Mucosa of stomach (tissue), 1 donor: Measurements from ENCODE around the gene MARK2.

ENCODE experiments used
- H3K27me3 ChIP-seq: one replicate; pipeline ENCODE4 v1.7.0; 2013; ENCODE audit warnings: mild to moderate bottlenecking, low read length; ENCODE audit not compliant: control insufficient read depth, insufficient read depth
- H3K36me3 ChIP-seq: one replicate; pipeline ENCODE4 v1.7.0; 2013; ENCODE audit warnings: low read length; ENCODE audit not compliant: control insufficient read depth, insufficient read depth
- H3K4me1 ChIP-seq: one replicate; pipeline ENCODE4 v1.7.0; 2013; ENCODE audit warnings: mild to moderate bottlenecking, low read length; ENCODE audit not compliant: control insufficient read depth, insufficient read depth
- H3K4me3 ChIP-seq: one replicate; pipeline ENCODE4 v1.7.0; 2013; ENCODE audit warnings: low read length
- H3K9ac ChIP-seq: one replicate; pipeline ENCODE4 v1.7.0; 2013; ENCODE audit warnings: mild to moderate bottlenecking, low read length, moderate library complexity
- H3K9me3 ChIP-seq: one replicate; pipeline ENCODE4 v1.7.0; 2013; ENCODE audit warnings: mild to moderate bottlenecking, low read length, moderate library complexity; ENCODE audit not compliant: control insufficient read depth
- donor health status: Pancreatic carcinoma.

MARK2 gene

GRCh38 chr11:63893355-63893754 is 54.4 kb downstream of the MARK2 start:
- Histone ChIP-seq H3K9ac (no peak overlapping the region), H3K9me3 (no peaks in the 10 kb centered on the region), H3K4me3 (no peak overlapping the region), H3K4me1 (peaks cover 39% of the 10 kb centered on the region), H3K36me3 (peaks cover 15% of the 10 kb centered on the region), H3K27me3 (no peaks in the 10 kb centered on the region)

DNA sequence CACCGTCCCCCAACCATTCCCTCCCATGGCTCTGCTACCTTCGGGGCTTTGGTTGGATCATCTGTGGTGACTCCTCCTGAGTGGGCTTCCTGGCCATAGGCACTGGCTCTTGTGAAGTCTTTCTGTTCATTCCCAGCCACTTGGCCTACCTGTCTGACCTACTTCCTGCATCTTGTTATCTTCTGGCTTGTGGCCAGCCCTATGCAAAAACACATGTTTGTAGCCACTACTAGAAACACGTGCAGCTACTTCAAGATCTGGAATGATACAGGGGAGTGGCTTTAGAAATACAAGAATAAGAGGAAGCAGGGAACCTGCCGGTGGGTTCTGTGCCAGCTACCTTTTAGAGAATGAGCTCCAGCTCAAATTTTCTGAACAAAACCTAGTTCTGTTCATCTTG is 57.2 kb downstream of the MARK2 start:
- H3K9me3 ChIP-seq, result no peaks in the 10 kb centered on the region
- no peak overlapping the region for H3K9ac ChIP-seq
- no peak overlapping the region for H3K4me3 ChIP-seq
- H3K27me3 ChIP-seq, result no peaks in the 10 kb centered on the region
- H3K36me3 ChIP-seq, result peaks cover 20% of the 10 kb centered on the region
- H3K4me1 ChIP-seq, result peaks cover 14% of the 10 kb centered on the region

DNA sequence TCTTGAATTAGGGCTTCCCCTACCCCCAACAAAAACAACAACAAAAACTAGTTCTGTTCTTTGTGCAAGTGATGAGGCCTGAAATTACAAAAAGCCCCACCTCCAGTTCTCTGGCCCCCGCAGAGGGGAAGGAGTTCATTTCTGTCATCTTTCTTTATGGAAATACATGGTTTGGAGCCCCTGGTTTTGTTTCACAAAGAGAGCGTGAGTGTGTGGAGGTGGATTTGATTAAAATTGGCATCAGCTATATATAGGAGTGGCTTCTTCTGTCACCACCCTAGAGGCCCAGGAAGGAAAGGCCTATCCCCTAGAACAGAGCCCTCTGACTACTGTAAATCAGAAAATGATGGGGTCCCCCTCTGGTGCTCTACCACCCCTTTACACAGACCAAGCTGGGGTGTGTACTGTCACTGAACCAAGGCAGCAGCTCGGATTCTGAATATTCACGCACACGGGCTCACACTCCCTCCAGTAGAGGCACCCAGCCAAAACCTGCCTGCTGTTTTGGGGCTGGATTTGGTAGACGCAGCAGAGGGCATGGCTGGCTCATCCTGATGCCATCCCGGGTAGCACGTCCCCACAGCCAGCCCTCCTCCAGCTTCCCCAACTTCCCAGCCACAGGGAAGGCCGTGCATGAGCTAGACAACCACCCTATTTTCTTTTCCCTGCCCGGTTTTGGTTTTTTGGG is 58.7 kb downstream of the MARK2 start:
- Histone ChIP-seq H3K36me3 (peaks cover 26% of the 10 kb centered on the region), H3K9me3 (no peaks in the 10 kb centered on the region), H3K9ac (no peak overlapping the region), H3K4me1 (peaks cover 5% of the 10 kb centered on the region), H3K4me3 (no peak overlapping the region), H3K27me3 (no peaks in the 10 kb centered on the region)

DNA sequence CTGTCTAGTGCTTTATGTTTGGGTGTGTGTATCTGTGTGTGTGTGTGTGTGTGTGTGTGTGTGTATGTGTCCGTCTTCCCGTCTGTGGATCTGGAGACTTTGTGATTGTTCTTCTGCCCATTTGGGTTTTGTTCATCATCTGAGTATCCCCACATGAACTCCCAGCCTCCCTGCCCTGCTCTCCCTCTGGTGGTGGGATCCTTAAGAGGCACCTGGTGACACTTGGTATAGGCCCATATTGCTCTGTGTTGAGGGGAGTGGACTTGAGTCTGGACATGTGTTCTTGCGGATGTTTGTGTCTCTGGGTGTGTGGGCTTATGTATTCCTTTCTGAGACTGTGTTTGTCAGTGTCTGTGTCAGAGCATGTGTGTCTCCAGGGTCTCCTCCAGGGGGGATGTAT is 62.8 kb downstream of the MARK2 start:
- Histone ChIP-seq H3K4me1 (no peaks in the 10 kb centered on the region), H3K36me3 (peaks cover 37% of the 10 kb centered on the region), H3K9ac (no peak overlapping the region), H3K9me3 (no peaks in the 10 kb centered on the region), H3K27me3 (no peaks in the 10 kb centered on the region), H3K4me3 (no peak overlapping the region)

GRCh38 chr11:63903884-63904283 is 65.0 kb downstream of the MARK2 start:
- no peaks in the 10 kb centered on the region for H3K4me1 ChIP-seq
- no peaks in the 10 kb centered on the region for H3K9me3 ChIP-seq
- peaks cover 41% of the 10 kb centered on the region for H3K36me3 ChIP-seq
- H3K27me3 ChIP-seq, result no peaks in the 10 kb centered on the region
- H3K4me3 ChIP-seq, result no peak overlapping the region
- no peak overlapping the region for H3K9ac ChIP-seq

DNA sequence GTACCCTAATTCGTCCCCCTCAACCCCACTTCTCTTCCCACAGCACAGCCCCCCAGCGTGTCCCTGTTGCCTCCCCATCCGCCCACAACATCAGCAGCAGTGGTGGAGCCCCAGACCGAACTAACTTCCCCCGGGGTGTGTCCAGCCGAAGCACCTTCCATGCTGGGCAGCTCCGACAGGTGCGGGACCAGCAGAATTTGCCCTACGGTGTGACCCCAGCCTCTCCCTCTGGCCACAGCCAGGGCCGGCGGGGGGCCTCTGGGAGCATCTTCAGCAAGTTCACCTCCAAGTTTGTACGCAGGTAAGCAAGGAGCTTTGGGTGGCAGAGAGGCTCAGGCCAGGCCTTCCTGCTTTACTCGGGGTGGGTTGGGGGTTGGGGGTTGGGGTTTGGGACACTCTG is 65.8 kb downstream of the MARK2 start:
- H3K27me3 ChIP-seq, result no peaks in the 10 kb centered on the region
- H3K9me3 ChIP-seq, result no peaks in the 10 kb centered on the region
- no peak overlapping the region for H3K9ac ChIP-seq
- H3K4me3 ChIP-seq, result no peak overlapping the region
- no peaks in the 10 kb centered on the region for H3K4me1 ChIP-seq
- peaks cover 36% of the 10 kb centered on the region for H3K36me3 ChIP-seq

DNA sequence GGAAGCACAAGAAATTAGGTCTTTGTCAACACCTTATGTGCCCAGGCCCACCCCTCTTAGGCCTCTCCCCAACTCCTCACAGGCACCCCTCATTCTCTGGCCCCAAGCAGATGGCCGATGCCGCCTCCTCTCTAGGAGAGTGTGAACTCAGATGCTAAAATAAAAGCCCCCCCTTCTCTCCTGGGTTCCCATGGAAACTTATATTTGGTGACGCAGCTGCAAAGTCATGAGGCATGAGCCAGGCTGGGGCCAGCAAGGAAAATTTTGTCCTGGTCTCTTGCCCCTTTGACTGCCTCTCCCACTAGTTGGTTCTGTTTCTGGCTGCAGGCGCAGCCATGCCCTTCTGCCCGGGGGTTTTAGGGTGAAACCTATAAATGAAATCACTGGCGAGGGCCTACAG is 66.3 kb downstream of the MARK2 start:
- Histone ChIP-seq H3K4me1 (no peaks in the 10 kb centered on the region), H3K9ac (no peak overlapping the region), H3K27me3 (no peaks in the 10 kb centered on the region), H3K9me3 (no peaks in the 10 kb centered on the region), H3K36me3 (peaks cover 36% of the 10 kb centered on the region), H3K4me3 (no peak overlapping the region)

DNA sequence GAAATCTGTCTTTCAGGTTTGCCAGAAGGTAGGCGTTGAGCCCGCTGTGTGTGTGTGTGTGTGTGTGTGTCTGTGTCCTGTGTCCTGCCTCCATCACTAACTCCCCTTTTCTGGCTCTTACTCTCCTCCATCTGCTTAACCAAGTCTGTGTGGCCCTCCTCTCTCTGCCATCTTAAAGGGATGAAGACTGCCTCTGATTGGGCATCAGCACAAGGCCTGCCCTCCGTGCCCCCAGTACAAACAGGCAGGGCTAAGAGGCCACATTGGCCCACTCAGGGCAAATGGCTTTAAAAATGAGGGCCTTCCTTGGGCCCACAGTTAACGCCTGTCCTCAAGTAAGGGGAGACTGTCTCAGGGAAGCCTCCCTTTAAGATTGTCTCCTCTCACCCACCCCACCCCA is 67.2 kb downstream of the MARK2 start:
- Histone ChIP-seq H3K27me3 (no peaks in the 10 kb centered on the region), H3K4me1 (no peaks in the 10 kb centered on the region), H3K9ac (no peak overlapping the region), H3K4me3 (no peak overlapping the region), H3K9me3 (no peaks in the 10 kb centered on the region), H3K36me3 (peaks cover 36% of the 10 kb centered on the region)

DNA sequence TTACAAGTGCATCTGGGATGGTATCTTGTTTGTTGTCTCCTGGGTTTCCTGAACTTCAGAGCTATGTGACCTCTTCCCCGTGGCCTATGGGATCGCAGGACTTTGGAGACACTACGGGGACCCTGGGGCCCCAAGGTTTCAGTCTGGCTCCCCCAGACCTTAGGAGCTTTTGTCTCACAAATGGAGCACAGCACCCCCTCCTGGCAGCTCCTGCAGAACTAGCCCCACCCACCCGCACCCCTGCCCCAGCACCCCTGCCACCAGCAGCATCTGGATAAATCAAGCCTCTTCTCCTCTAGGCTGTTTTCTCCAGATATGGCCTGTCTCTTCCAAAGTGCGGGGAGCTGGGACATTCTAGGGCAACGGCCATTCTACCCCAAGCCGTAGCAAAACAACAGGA is 67.7 kb downstream of the MARK2 start:
- Histone ChIP-seq H3K4me3 (no peak overlapping the region), H3K4me1 (no peaks in the 10 kb centered on the region), H3K27me3 (no peaks in the 10 kb centered on the region), H3K36me3 (peaks cover 36% of the 10 kb centered on the region), H3K9me3 (no peaks in the 10 kb centered on the region), H3K9ac (no peak overlapping the region)

- H3K36me3 ChIP-seq, result peaks cover 35% of the 10 kb centered on the region
- no peaks in the 10 kb centered on the region for H3K27me3 ChIP-seq
- no peaks in the 10 kb centered on the region for H3K9me3 ChIP-seq
- no peak overlapping the region for H3K9ac ChIP-seq
- no peaks in the 10 kb centered on the region for H3K4me1 ChIP-seq
- H3K4me3 ChIP-seq, result no peak overlapping the region
These were observed 68.2 kb downstream of the MARK2 start for GRCh38 chr11:63907063-63907462.

DNA sequence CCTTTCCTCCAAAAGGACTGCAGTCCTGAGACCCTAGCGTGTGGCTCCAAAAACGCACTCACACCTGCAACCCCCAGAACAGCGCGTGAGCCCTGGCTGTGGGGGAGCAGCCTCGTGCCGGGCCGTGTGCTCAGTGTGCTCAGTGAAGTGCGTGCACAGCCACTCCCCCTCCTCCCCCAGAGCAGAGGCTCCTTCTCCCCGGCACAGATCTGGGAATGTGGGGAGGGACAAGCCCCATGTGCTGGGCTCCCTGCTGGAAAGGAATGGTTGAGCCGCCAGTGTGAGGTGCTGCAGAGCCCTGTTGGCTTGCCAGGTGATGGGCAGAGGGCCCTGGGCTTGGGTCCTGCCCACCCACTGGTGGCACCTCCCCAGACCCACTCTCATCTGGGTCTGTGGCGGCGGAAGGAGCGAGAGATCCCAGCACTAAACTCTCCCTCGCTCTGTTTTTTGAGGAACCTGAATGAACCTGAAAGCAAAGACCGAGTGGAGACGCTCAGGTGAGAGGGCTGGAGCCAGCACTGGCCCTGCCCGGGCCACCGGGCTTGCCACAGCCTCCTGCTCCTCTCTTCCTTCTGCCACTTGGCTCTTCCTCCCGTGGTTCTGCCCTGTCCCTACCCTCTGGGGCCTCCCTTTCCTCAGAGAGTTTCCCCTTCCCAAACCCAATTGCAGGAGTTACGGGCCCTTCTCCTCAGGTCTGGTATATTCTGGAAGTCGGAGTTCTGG is 69.1 kb downstream of the MARK2 start:
- Histone ChIP-seq H3K4me1 (no peaks in the 10 kb centered on the region), H3K36me3 (peaks cover 27% of the 10 kb centered on the region), H3K4me3 (no peak overlapping the region), H3K9ac (no peak overlapping the region), H3K9me3 (no peaks in the 10 kb centered on the region), H3K27me3 (no peaks in the 10 kb centered on the region)

DNA sequence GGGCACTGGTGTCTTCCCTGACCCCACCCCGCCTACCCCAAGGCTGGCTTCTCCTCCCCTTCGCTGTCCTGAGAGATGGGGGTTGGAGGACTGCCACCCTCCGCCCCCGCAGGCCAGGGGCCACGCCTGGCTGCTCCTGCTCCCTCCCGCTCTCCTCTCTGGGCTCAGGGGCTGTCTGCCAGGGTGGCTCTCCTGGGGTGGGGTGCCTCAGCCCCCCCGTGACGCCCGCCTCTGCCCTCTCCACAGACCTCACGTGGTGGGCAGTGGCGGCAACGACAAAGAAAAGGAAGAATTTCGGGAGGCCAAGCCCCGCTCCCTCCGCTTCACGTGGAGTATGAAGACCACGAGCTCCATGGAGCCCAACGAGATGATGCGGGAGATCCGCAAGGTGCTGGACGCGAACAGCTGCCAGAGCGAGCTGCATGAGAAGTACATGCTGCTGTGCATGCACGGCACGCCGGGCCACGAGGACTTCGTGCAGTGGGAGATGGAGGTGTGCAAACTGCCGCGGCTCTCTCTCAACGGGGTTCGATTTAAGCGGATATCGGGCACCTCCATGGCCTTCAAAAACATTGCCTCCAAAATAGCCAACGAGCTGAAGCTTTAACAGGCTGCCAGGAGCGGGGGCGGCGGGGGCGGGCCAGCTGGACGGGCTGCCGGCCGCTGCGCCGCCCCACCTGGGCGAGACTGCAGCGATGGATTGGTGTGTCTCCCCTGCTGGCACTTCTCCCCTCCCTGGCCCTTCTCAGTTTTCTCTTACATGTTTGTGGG is 69.9 kb downstream of the MARK2 start:
- no peaks in the 10 kb centered on the region for H3K9me3 ChIP-seq
- H3K4me3 ChIP-seq, result no peak overlapping the region
- no peak overlapping the region for H3K9ac ChIP-seq
- peaks cover 19% of the 10 kb centered on the region for H3K36me3 ChIP-seq
- H3K4me1 ChIP-seq, result no peaks in the 10 kb centered on the region
- no peaks in the 10 kb centered on the region for H3K27me3 ChIP-seq
